H9 (cell line): Measurements from ENCODE around the gene DUT. TPM values are rescaled to one million over a fixed set of nuclear protein-coding genes. Genes with fewer than 3 reads are reported as not detected.

Experiments used
- DNase-seq: peaks from one replicate; pipeline ENCODE4 v3.0.0-alpha.2; 2017
- H2AFZ ChIP-seq: one replicate; pipeline ENCODE4 v1.6.1; 2013; ENCODE audit warnings: mild to moderate bottlenecking, low read length, control low read depth, moderate library complexity
- H2AK5ac ChIP-seq: 2 replicates; pipeline ENCODE4 v1.6.1; 2013; ENCODE audit warnings: low read length, control low read depth, mixed read lengths; ENCODE audit not compliant: insufficient read length
- H2BK120ac ChIP-seq: one replicate; pipeline ENCODE4 v1.6.1; 2013; ENCODE audit warnings: low read depth, mild to moderate bottlenecking, low read length, control low read depth, inconsistent platforms; ENCODE audit not compliant: poor library complexity, severe bottlenecking
- H2BK12ac ChIP-seq: 2 replicates; pipeline ENCODE4 v1.6.1; 2013; ENCODE audit warnings: low read length, control low read depth, mixed read lengths, low read depth; ENCODE audit not compliant: insufficient read length
- H2BK15ac ChIP-seq: 2 replicates; pipeline ENCODE4 v1.6.1; 2013; ENCODE audit warnings: low read depth, low read length, control low read depth
- H2BK20ac ChIP-seq: one replicate; pipeline ENCODE4 v1.6.1; 2013; ENCODE audit warnings: low read depth, mild to moderate bottlenecking, low read length, control low read depth, inconsistent platforms; ENCODE audit not compliant: poor library complexity, severe bottlenecking
- H2BK5ac ChIP-seq: 2 replicates; pipeline ENCODE4 v1.6.1; 2013; ENCODE audit warnings: low read length, control low read depth, mixed read lengths; ENCODE audit not compliant: insufficient read length
- H3K14ac ChIP-seq: 2 replicates; pipeline ENCODE4 v1.6.1; 2013; ENCODE audit warnings: low read length, control low read depth; ENCODE audit not compliant: insufficient read depth
- H3K18ac ChIP-seq: 2 replicates; pipeline ENCODE4 v1.6.1; 2013; ENCODE audit warnings: low read depth, mild to moderate bottlenecking, mixed read lengths, low read length, control low read depth; ENCODE audit not compliant: insufficient read length
- H3K23ac ChIP-seq: 2 replicates; pipeline ENCODE4 v1.6.1; 2013; ENCODE audit warnings: low read length, control low read depth, mixed read lengths, low read depth; ENCODE audit not compliant: insufficient read length
- H3K23me2 ChIP-seq: 2 replicates; pipeline ENCODE4 v1.6.1; 2013; ENCODE audit warnings: low read depth, mild to moderate bottlenecking, mixed read lengths, low read length, control low read depth; ENCODE audit not compliant: insufficient read length, poor library complexity, severe bottlenecking
- H3K27ac ChIP-seq: 2 replicates; pipeline ENCODE4 v1.5.1; 2013; ENCODE audit warnings: low read length, control low read depth, mixed read lengths, low read depth; ENCODE audit not compliant: insufficient read length
- H3K27me3 ChIP-seq: 2 replicates; pipeline ENCODE4 v1.6.1; 2013; ENCODE audit warnings: low read length, control low read depth, inconsistent platforms; ENCODE audit not compliant: insufficient read depth
- H3K4ac ChIP-seq: 2 replicates; pipeline ENCODE4 v1.6.1; 2013; ENCODE audit warnings: low read depth, mild to moderate bottlenecking, control low read depth, inconsistent platforms, low read length, moderate library complexity
- H3K4me1 ChIP-seq: 2 replicates; pipeline ENCODE4 v1.6.1; 2013; ENCODE audit warnings: low read length, control low read depth, inconsistent platforms; ENCODE audit not compliant: insufficient read depth
- H3K4me2 ChIP-seq: 2 replicates; pipeline ENCODE4 v1.6.1; 2013; ENCODE audit warnings: low read length, control low read depth, mixed read lengths; ENCODE audit not compliant: insufficient read length, insufficient read depth
- H3K56ac ChIP-seq: 2 replicates; pipeline ENCODE4 v1.6.1; 2013; ENCODE audit warnings: low read depth, mild to moderate bottlenecking, mixed read lengths, low read length, control low read depth; ENCODE audit not compliant: insufficient read length
- H3K79me1 ChIP-seq: 2 replicates; pipeline ENCODE4 v1.6.1; 2013; ENCODE audit warnings: low read depth, mild to moderate bottlenecking, moderate library complexity, low read length, control low read depth, inconsistent platforms; ENCODE audit not compliant: insufficient read depth, poor library complexity, severe bottlenecking
- H3K79me2 ChIP-seq: 2 replicates; pipeline ENCODE4 v1.6.1; 2013; ENCODE audit warnings: low read length, control low read depth, inconsistent platforms; ENCODE audit not compliant: insufficient read depth
- H3K9ac ChIP-seq: 2 replicates; pipeline ENCODE4 v1.6.1; 2013; ENCODE audit warnings: low read length, control low read depth, mixed read lengths; ENCODE audit not compliant: insufficient read length; ENCODE audit errors: extremely low read depth
- H3K9me3 ChIP-seq: one replicate; pipeline ENCODE4 v1.6.1; 2013; ENCODE audit warnings: low read depth, low read length, inconsistent platforms; ENCODE audit not compliant: control insufficient read depth
- H3T11ph ChIP-seq: one replicate; pipeline ENCODE4 v1.6.1; 2013; ENCODE audit warnings: mild to moderate bottlenecking, low read length, control low read depth, inconsistent platforms
- H4K20me1 ChIP-seq: one replicate; pipeline ENCODE4 v1.6.1; 2013; ENCODE audit not compliant: control insufficient read depth, insufficient read length, insufficient read depth
- H4K5ac ChIP-seq: 2 replicates; pipeline ENCODE4 v1.6.1; 2013; ENCODE audit warnings: low read depth, mild to moderate bottlenecking, mixed read lengths, low read length, control low read depth; ENCODE audit not compliant: insufficient read length
- H4K8ac ChIP-seq: replicated peaks from 2 replicates; pipeline ENCODE4 v1.6.1; 2013; ENCODE audit warnings: low read length, control low read depth, mixed read lengths, low read depth; ENCODE audit not compliant: insufficient read length
- H4K91ac ChIP-seq: 2 replicates; pipeline ENCODE4 v1.6.1; 2013; ENCODE audit warnings: low read depth, mild to moderate bottlenecking, moderate library complexity, mixed read lengths, low read length, control low read depth; ENCODE audit not compliant: insufficient read length
- H3K27ac Mint-ChIP-seq, 3 experiments: 2 replicates in 2 of 3; 3 replicates in 1 of 3; pipeline ENCODE4 v1.8.0; 2020 to 2021; ENCODE audit warnings: mixed read lengths in 3 of 3, mild to moderate bottlenecking in 1 of 3, moderate library complexity in 1 of 3
- H3K27me3 Mint-ChIP-seq: 2 replicates; pipeline ENCODE4 v1.8.0; 2021; ENCODE audit warnings: low read depth, mild to moderate bottlenecking, moderate library complexity, mixed read lengths
- H3K36me3 Mint-ChIP-seq, 3 experiments: 2 replicates in 2 of 3; 3 replicates in 1 of 3; pipeline ENCODE4 v1.8.0; 2020 to 2021; ENCODE audit warnings: low read depth in 3 of 3, mixed read lengths in 3 of 3; ENCODE audit not compliant: insufficient read depth in 1 of 3
- H3K4me1 Mint-ChIP-seq, 2 experiments: 2 replicates each; pipeline ENCODE4 v1.8.0; 2020; ENCODE audit warnings: mixed read lengths in 2 of 2
- H3K4me3 Mint-ChIP-seq, 2 experiments: 2 replicates in 1 of 2; 3 replicates in 1 of 2; pipeline ENCODE4 v1.8.0; 2020 to 2021; ENCODE audit warnings: mild to moderate bottlenecking in 2 of 2, mixed read lengths in 2 of 2, moderate library complexity in 1 of 2
- H3K9me3 Mint-ChIP-seq, 2 experiments: 2 replicates in 1 of 2; 3 replicates in 1 of 2; pipeline ENCODE4 v1.8.0; 2020; ENCODE audit warnings: mild to moderate bottlenecking in 2 of 2, mixed read lengths in 2 of 2, moderate library complexity in 1 of 2
- WGBS: extraction: QIAGEN DNeasy Blood & Tissue Kit; methylation state at CpG from one replicate; pipeline ENCODE4 v1.1.7; 2013; ENCODE audit warnings: missing lambda C conversion rate, low lambda C conversion rate, mixed read lengths; ENCODE audit not compliant: insufficient read length; ENCODE audit errors: extremely low coverage; 5-methylcytosine and 5-hydroxymethylcytosine counted together
- total RNA-seq: library from RNA; stranded (reverse); gene quantifications from 2 replicates; pipeline ENCODE4 v1.2.1, GENCODE V29; 2021
- TF ChIP-seq, protein P1 (sequence below): fragments of 200-600 bp; sonication (generic); conservative IDR thresholded peaks from 3 replicates; pipeline ENCODE4 v1.8.0; 2021; ENCODE audit warnings: antibody characterized with exemption, mild to moderate bottlenecking

The DUT gene
- total RNA-seq, 1 experiment from 2014 or later = 137 TPM

GRCh38 chr15:48381861-48382260 lies 50.6 kb downstream of the DUT start:
- no peak overlapping the region for H3K4me3 Mint-ChIP-seq
- H3K23me2 ChIP-seq = no peaks in the 10 kb centered on the region
- H3K79me1 ChIP-seq = no peaks in the 10 kb centered on the region
- H2BK12ac ChIP-seq = no peak overlapping the region
- H3K27ac Mint-ChIP-seq = no peak overlapping the region
- H4K91ac ChIP-seq = no peak overlapping the region
- no CpG with 5 or more reads among the region's 4 CpGs for WGBS
- H3K27me3 Mint-ChIP-seq = no peaks in the 10 kb centered on the region
- H3T11ph ChIP-seq = no peak overlapping the region
- H3K79me2 ChIP-seq = no peaks in the 10 kb centered on the region
- peaks cover 13% of the 10 kb centered on the region in 2 experiments; a peak in 4 of 5 replicates for H3K9me3 Mint-ChIP-seq
- no peak overlapping the region for H3K4ac ChIP-seq
- H2AK5ac ChIP-seq = no peak overlapping the region
- H4K20me1 ChIP-seq = no peaks in the 10 kb centered on the region
- H3K36me3 Mint-ChIP-seq = peaks cover under 1 to 9% (median 8%) of the 10 kb centered on the region in 3 experiments; a peak in 4 of 7 replicates
- H4K5ac ChIP-seq = no peak overlapping the region
- H3K4me2 ChIP-seq = no peak overlapping the region
- DNase-seq = no peak
- H2AFZ ChIP-seq = no peak overlapping the region
- H4K8ac ChIP-seq = no peak overlapping the region
- H2BK5ac ChIP-seq = no peak overlapping the region
- H3K27ac ChIP-seq = no peak overlapping the region
- no peak overlapping the region for H3K18ac ChIP-seq
- no peaks in the 10 kb centered on the region for H3K9me3 ChIP-seq
- H3K4me1 ChIP-seq = no peaks in the 10 kb centered on the region
- no peak overlapping the region for H2BK20ac ChIP-seq
- no peaks in the 10 kb centered on the region for H3K27me3 ChIP-seq
- H2BK120ac ChIP-seq = no peak overlapping the region
- no peak overlapping the region for H3K23ac ChIP-seq
- H3K9ac ChIP-seq = no peak overlapping the region
- no peak overlapping the region for H2BK15ac ChIP-seq
- H3K14ac ChIP-seq = no peak overlapping the region
- H3K56ac ChIP-seq = no peak overlapping the region
- no peaks in the 10 kb centered on the region for H3K4me1 Mint-ChIP-seq
- TF ChIP-seq, protein P1, sequence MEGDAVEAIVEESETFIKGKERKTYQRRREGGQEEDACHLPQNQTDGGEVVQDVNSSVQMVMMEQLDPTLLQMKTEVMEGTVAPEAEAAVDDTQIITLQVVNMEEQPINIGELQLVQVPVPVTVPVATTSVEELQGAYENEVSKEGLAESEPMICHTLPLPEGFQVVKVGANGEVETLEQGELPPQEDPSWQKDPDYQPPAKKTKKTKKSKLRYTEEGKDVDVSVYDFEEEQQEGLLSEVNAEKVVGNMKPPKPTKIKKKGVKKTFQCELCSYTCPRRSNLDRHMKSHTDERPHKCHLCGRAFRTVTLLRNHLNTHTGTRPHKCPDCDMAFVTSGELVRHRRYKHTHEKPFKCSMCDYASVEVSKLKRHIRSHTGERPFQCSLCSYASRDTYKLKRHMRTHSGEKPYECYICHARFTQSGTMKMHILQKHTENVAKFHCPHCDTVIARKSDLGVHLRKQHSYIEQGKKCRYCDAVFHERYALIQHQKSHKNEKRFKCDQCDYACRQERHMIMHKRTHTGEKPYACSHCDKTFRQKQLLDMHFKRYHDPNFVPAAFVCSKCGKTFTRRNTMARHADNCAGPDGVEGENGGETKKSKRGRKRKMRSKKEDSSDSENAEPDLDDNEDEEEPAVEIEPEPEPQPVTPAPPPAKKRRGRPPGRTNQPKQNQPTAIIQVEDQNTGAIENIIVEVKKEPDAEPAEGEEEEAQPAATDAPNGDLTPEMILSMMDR = no peak
